Measurements from ENCODE around the gene UBE2J2.

GRCh38 chr1:1283821-1284220, 10.2 kb upstream of the UBE2J2 start:
- TF ChIP-seq EZH2 (IDR thresholded peaks at IDR 0.05; ENCODE audit: insufficient read depth, poor library complexity, severe bottlenecking) (no peak), EZH2phosphoT487 (IDR thresholded peaks at IDR 0.05; ENCODE audit: insufficient read depth, low read depth) (no peak)
